Occipital lobe (tissue), 2 donors: ENCODE results near the gene SUCLG2. TPM values are rescaled to one million over a fixed set of nuclear protein-coding genes. Genes with fewer than 3 reads are reported as not detected.
"Not testable (repeated sequence)": the region's sequence is repeated elsewhere in the genome, so short reads cannot be mapped to it uniquely, and the experiment has no call there.

Experiments used
- DNase-seq: peaks from one replicate; lab custom pipeline; 2025; lab: John Stamatoyannopoulos, UW
- total RNA-seq: library from RNA; depleted of rRNA; stranded (reverse); fragments of >200 nt; gene quantifications from one replicate; pipeline ENCODE4 v1.2.3, GENCODE V29; 2014

The SUCLG2 gene
- total RNA-seq, 1 donor from 2014 or later, result 9.7 TPM

DNA sequence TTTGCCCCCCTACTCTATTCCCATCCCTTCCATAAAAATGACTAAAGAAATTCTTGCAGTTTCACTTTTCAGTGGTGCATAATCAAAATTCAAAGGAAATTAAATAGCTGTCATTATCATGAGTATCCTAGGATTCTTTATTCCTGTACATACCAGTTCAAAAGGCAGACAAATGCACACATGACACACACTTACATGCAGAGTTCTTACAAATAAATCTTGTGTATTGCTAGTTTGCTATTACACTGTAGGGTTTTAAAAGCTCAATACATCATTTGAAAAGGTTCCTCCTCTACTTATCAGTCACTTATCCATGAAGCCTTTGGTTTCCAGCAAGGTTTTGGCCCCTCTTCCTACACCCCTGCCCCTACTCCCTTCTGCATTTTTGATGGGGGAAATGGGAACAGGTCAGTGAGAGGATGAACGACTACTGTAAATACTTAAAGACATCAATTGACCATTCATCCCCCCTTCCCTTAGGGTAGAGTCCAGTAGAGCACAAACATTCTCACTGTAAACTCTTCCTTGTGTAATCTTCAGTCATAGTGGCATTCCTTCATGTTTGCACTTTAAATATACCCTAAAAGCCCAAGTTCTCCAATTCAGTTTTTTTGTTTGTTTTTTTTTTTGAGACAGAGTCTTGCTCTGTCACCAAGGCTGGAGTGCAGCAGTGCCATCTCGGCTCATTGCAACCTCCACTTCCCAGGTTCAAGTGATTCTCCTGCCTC is 92.6 kb downstream of the SUCLG2 start:
- no peak for DNase-seq

DNA sequence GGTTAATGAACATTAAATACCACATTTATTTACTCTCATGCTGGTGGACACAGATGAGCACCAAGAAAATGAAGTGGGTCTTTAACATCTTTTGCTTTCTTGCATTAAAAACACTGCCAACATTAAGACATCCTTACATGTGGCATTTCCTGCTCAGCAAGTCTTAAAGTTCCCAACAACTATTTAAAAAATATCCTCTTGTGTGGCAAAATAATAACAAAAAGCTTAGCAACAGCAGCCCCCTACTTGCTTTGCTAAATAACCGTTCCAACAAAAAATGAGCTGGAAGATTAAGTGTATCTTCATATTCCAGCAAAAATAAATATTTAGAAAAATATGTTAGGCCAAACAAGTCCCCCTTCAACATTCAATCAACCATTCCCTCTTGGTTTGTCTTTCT is 93.1 kb downstream of the SUCLG2 start:
- no peak for DNase-seq

GRCh38 chr3:67559029-67559605 is 95.3 kb downstream of the SUCLG2 start:
- no peak for DNase-seq

- DNase-seq, result no peak
These were observed 96.0 kb downstream of the SUCLG2 start for GRCh38 chr3:67558426-67558825.

GRCh38 chr3:67557848-67558355 is 96.5 kb downstream of the SUCLG2 start:
- DNase-seq, result no peak

- DNase-seq, result no peak
These were observed 102.9 kb downstream of the SUCLG2 start for GRCh38 chr3:67551361-67552016.

GRCh38 chr3:67550541-67550940 is 103.9 kb downstream of the SUCLG2 start:
- no peak for DNase-seq

DNA sequence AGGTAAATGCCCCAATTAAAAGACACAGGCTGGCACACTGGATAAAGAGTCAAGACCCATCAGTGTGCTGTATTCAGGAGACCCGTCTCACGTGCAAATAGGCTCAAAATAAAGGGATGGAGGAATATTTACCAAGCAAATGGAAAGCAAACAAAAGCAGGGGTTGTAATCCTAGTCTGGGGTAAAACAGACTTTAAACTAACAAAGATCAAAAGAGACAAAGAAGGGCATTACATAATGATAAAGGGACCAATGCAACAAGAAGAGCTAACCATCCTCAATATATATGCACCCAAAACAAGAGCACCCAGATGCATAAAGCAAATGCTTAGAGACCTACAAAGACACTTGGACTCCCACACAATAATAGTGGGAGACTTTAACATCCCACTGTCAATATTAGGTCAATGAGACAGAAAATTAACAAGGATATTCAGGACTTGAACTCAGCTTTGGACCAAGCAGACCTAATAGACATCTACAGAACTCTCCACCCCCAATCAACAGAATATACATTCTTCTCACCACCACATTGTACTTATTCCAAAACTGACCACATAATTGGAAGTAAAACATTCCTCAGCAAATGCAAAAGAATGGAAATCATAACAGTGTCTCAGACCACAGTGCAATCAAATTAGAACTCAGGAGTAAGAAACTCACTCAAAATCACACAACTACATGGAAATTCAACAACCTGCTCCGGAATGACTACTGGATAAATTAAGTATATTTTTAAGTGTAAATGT is 111.7 kb downstream of the SUCLG2 start:
- not testable (repeated sequence) for DNase-seq

GRCh38 chr3:67540198-67540894 is 114.1 kb downstream of the SUCLG2 start:
- no peak for DNase-seq

GRCh38 chr3:67537203-67537602 is 117.2 kb downstream of the SUCLG2 start:
- DNase-seq, result not testable (repeated sequence)

- DNase-seq, result no peak
These were observed 119.4 kb downstream of the SUCLG2 start for GRCh38 chr3:67535006-67535405.

GRCh38 chr3:67534594-67534993 is 119.8 kb downstream of the SUCLG2 start:
- no peak for DNase-seq

DNA sequence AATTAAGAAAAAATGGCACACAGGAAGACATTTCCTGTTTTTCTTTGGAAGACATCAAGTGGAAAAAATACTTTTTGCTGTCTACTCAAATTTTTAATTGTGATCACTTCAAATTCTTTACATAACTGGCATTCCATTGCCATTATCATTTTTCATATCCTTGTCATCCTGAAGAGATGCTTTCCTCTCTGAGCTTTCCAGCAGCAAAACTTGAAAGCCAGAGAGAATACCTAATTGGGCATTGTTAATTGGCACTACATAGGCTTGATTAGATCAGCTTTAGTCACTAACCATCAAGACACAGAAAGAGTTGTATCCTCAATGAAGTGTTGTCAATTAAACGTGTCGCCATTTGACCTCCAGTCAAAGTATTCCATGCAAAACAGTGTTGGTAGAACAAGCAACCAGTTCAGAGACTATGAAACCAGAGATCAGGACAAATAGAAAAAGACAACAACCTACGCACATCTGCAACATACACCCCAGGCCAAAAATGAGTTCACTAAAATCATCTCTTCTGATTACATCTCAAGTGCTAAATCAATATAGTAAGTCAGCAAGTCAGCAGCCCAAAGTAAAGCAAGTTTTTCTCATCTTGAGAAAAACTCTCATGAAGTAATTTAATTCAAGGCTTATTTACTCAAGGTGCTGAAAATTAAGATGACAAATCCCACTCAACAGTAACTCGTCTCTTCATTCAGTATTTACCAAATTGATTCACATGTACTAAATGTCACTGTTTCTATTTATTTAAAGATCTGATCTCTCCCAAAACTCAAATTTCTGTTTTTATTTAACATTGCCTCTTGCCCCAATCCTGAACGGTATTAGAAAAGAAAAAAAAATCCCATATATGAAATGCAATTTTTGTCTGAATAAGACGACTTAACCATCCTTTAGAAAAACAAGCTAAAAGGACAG is 123.0 kb downstream of the SUCLG2 start:
- DNase-seq, result no peak

- DNase-seq, result no peak
These were observed 124.5 kb downstream of the SUCLG2 start for GRCh38 chr3:67529915-67530314.

- no peak for DNase-seq
These were observed 125.1 kb downstream of the SUCLG2 start for GRCh38 chr3:67529337-67529736.

DNA sequence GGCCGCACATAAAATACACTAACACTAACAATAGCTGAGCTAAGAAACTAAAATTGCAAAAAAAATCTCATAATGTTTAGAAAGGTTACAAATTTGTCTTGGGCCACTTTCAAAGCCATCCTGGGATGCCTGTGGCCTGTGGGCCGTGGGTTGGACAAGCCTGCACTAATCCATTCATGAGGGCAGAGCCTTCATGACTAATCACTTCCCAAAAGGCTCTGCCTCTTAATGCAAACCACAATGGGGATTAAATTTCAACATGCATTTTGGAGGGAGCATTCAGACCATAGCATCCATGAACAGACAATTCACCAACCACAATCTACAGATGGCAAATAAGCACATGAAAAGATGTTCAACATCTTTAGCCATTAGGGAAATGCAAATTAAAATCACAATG is 128.2 kb downstream of the SUCLG2 start:
- no peak for DNase-seq

DNA sequence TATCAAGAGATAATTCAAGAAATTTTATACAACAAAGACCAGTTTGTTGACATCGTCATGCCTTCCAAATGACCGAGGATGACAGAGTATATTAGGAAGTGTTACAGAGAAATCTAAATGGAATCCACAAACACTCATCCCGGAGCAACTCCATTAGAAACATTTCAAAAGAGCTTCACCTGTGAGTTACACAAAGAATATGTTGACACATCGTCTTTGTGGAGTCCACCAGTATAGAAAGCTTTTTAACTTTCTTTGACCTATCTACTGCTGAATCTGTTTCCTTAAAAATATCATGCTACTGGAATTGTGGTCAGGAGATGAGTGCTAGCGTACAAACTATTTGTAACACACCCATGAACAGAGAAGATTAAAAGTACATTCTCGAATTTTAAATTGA is 130.4 kb downstream of the SUCLG2 start:
- DNase-seq, result no peak

DNA sequence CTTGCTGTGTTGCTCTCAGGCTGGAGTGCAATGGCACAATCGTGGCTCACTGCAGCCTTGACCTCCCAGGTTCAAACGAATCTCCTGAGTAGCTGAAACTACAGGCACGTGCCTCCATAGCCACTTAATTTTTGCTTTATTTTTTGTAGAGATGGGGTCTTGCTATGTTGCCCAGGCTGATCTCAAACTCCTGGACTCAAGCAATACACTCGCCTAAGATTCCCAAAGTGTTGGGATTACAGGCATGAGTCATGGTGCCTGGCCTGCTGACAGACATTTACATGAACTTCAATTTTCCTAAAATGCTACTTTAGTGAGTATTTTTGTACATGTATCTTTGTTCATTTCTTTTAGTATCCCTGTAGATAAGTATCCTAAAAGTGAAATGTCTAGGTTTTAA is 132.3 kb downstream of the SUCLG2 start:
- DNase-seq, result no peak

- DNase-seq, result no peak
These were observed 133.3 kb downstream of the SUCLG2 start for GRCh38 chr3:67521053-67521646.

- no peak for DNase-seq
These were observed 136.2 kb downstream of the SUCLG2 start for GRCh38 chr3:67518236-67518635.
